Prostate gland (tissue), 2 donors: ENCODE measurements around the gene ETS2.

ENCODE experiments used
- POLR2A ChIP-seq: fragments of 450-650 bp; IDR thresholded peaks from one replicate; pipeline ENCODE4 v1.6.1; 2016; ENCODE audit warnings: antibody characterized with exemption, mild to moderate bottlenecking
- POLR2AphosphoS5 ChIP-seq: sonication (generic); formaldehyde crosslinking; IDR thresholded peaks from one replicate; pipeline ENCODE4 v1.6.1; 2017; ENCODE audit warnings: antibody characterized with exemption
- TF ChIP-seq, protein P1 (sequence below), 4 experiments: fragments of 200-600 bp in 2 of 4; fragments of 450-650 bp in 2 of 4; sonication (generic) in 2 of 4; IDR thresholded peaks; 1 replicate in 3 of 4; 2 replicates in 1 of 4; pipeline ENCODE4 v1.5.1; 2016 to 2019; ENCODE audit warnings: antibody characterized with exemption in 4 of 4, mild to moderate bottlenecking in 2 of 4, moderate library complexity in 2 of 4

DNA sequence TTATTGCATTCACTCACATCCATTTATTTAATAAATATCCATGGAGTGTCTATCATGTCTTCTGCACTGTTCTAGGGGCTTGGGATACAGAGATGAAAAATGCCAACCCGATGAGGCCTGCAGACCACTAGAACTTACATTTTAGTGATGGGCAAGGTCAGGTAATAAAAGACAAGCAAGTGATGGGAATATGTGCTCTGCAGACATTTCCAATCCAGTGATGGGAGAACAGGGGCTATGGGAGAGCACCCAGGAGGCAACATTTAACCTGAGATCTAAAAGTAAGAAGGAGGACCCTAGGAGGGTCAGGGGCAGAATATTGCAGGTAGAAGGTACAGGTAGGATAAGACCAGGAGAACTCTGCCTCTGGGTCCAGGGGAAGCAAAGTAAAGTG, 53.1 kb downstream of the ETS2 start:
- TF ChIP-seq, protein P1, sequence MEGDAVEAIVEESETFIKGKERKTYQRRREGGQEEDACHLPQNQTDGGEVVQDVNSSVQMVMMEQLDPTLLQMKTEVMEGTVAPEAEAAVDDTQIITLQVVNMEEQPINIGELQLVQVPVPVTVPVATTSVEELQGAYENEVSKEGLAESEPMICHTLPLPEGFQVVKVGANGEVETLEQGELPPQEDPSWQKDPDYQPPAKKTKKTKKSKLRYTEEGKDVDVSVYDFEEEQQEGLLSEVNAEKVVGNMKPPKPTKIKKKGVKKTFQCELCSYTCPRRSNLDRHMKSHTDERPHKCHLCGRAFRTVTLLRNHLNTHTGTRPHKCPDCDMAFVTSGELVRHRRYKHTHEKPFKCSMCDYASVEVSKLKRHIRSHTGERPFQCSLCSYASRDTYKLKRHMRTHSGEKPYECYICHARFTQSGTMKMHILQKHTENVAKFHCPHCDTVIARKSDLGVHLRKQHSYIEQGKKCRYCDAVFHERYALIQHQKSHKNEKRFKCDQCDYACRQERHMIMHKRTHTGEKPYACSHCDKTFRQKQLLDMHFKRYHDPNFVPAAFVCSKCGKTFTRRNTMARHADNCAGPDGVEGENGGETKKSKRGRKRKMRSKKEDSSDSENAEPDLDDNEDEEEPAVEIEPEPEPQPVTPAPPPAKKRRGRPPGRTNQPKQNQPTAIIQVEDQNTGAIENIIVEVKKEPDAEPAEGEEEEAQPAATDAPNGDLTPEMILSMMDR (IDR thresholded peaks at IDR 0.05): no peak
- no peak for TF ChIP-seq POLR2AphosphoS5
- no peak for TF ChIP-seq POLR2A
